ENCODE data around the gene TRANK1.

The TRANK1 gene

GRCh38 chr3:36942638-36943248 is 2.1 kb downstream of the TRANK1 start:
- Histone ChIP-seq H4K91ac (ENCODE audit: low read depth, low read length) (no peak overlapping the region), H3K14ac (ENCODE audit: low read length) (no peak overlapping the region), H3K4me2 (ENCODE audit: low read length) (no peak overlapping the region), H3K4me3 (ENCODE audit: low read depth, low read length) (no peak overlapping the region), H3K27me3 (ENCODE audit: insufficient read depth, low read length) (peaks cover 26% of the 10 kb centered on the region), H2BK12ac (ENCODE audit: low read length) (no peak overlapping the region), H2BK5ac (ENCODE audit: low read depth, low read length, poor library complexity) (no peak overlapping the region), H2AK5ac (ENCODE audit: low read length) (no peak overlapping the region), H3K36me3 (ENCODE audit: control insufficient read depth in 1 of 2, insufficient read depth in 2 of 2, low read length in 2 of 2) (peaks cover 0 to 4% of the 10 kb centered on the region in 2 experiments), H3K18ac (ENCODE audit: low read length) (no peak overlapping the region), H3K27ac (ENCODE audit: low read depth, low read length) (no peak overlapping the region), H2AFZ (ENCODE audit: insufficient read depth, low read length, poor library complexity) (no peak overlapping the region), H2BK120ac (ENCODE audit: insufficient read depth, low read length, poor library complexity) (no peak overlapping the region), H3K4me1 (ENCODE audit: control insufficient read depth in 1 of 2, insufficient read depth in 2 of 2, low read length in 2 of 2) (peaks cover 3 to 7% of the 10 kb centered on the region in 2 experiments), H3K79me2 (ENCODE audit: control insufficient read depth, insufficient read depth, low read length, poor library complexity) (peaks cover 1% of the 10 kb centered on the region), H3K23ac (ENCODE audit: low read length) (no peak overlapping the region), H4K8ac (ENCODE audit: low read depth, low read length) (no peak overlapping the region), H4K12ac (ENCODE audit: low read depth, low read length) (no peak overlapping the region), H3K9ac (ENCODE audit: low read length) (no peak overlapping the region), H3K9me3 (ENCODE audit: insufficient read depth, low read depth, low read length) (peaks cover 10% of the 10 kb centered on the region), H3K79me1 (ENCODE audit: low read length) (peaks cover 2% of the 10 kb centered on the region), H3K4ac (ENCODE audit: low read depth, low read length) (no peak overlapping the region)
- DNase-seq: no peak
- no CpG with 5 or more reads among the region's 21 CpGs for WGBS (ENCODE audit: extremely low coverage, insufficient coverage, insufficient read length)

GRCh38 chr3:36941658-36942057 is 3.2 kb downstream of the TRANK1 start:
- WGBS (ENCODE audit: extremely low coverage, insufficient coverage, insufficient read length): no CpG with 5 or more reads among the region's 3 CpGs
- no peak overlapping the region for H2BK5ac ChIP-seq (ENCODE audit: low read depth, low read length, poor library complexity)

GRCh38 chr3:36941162-36941561 is 3.7 kb downstream of the TRANK1 start:
- no peak overlapping the region for H3K27ac ChIP-seq (ENCODE audit: low read depth, low read length)
- H3K4me1 ChIP-seq (ENCODE audit: control insufficient read depth in 1 of 2, insufficient read depth in 2 of 2, low read length in 2 of 2): peaks cover 3 to 7% of the 10 kb centered on the region in 2 experiments
- no peak overlapping the region for H2BK120ac ChIP-seq (ENCODE audit: insufficient read depth, low read length, poor library complexity)
- H3K79me2 ChIP-seq (ENCODE audit: control insufficient read depth, insufficient read depth, low read length, poor library complexity): peaks cover 1% of the 10 kb centered on the region
- H3K18ac ChIP-seq (ENCODE audit: low read length): no peak overlapping the region
- H3K27me3 ChIP-seq (ENCODE audit: insufficient read depth, low read length): peaks cover 26% of the 10 kb centered on the region
- no CpG with 5 or more reads among the region's 2 CpGs for WGBS (ENCODE audit: extremely low coverage, insufficient coverage, insufficient read length)
- H2BK12ac ChIP-seq (ENCODE audit: low read length): no peak overlapping the region
- H2AFZ ChIP-seq (ENCODE audit: insufficient read depth, low read length, poor library complexity): peak overlapping the region; percentile 40
- no peak overlapping the region for H3K4me2 ChIP-seq (ENCODE audit: low read length)
- no peak overlapping the region for H4K91ac ChIP-seq (ENCODE audit: low read depth, low read length)
- H3K4me3 ChIP-seq (ENCODE audit: low read depth, low read length): no peak overlapping the region
- H2BK5ac ChIP-seq (ENCODE audit: low read depth, low read length, poor library complexity): no peak overlapping the region
- no peak overlapping the region for H2AK5ac ChIP-seq (ENCODE audit: low read length)
- peaks cover 0 to 4% of the 10 kb centered on the region in 2 experiments for H3K36me3 ChIP-seq (ENCODE audit: control insufficient read depth in 1 of 2, insufficient read depth in 2 of 2, low read length in 2 of 2)
- H3K4ac ChIP-seq (ENCODE audit: low read depth, low read length): no peak overlapping the region
- DNase-seq: no peak
- no peak overlapping the region for H4K12ac ChIP-seq (ENCODE audit: low read depth, low read length)
- H3K9ac ChIP-seq (ENCODE audit: low read length): no peak overlapping the region
- H3K9me3 ChIP-seq (ENCODE audit: insufficient read depth, low read depth, low read length): peaks cover 10% of the 10 kb centered on the region
- no peak overlapping the region for H3K23ac ChIP-seq (ENCODE audit: low read length)
- peaks cover 2% of the 10 kb centered on the region for H3K79me1 ChIP-seq (ENCODE audit: low read length)
- H4K8ac ChIP-seq (ENCODE audit: low read depth, low read length): no peak overlapping the region
- no peak overlapping the region for H3K14ac ChIP-seq (ENCODE audit: low read length)

More at GRCh38 chr3:36941658-36942057, 3.2 kb downstream of the TRANK1 start:
- Histone ChIP-seq H2AFZ (ENCODE audit: insufficient read depth, low read length, poor library complexity) (no peak overlapping the region), H3K4ac (ENCODE audit: low read depth, low read length) (no peak overlapping the region), H3K79me1 (ENCODE audit: low read length) (peaks cover 2% of the 10 kb centered on the region), H4K91ac (ENCODE audit: low read depth, low read length) (no peak overlapping the region), H3K4me2 (ENCODE audit: low read length) (no peak overlapping the region), H3K9me3 (ENCODE audit: insufficient read depth, low read depth, low read length) (peaks cover 10% of the 10 kb centered on the region), H2BK120ac (ENCODE audit: insufficient read depth, low read length, poor library complexity) (no peak overlapping the region), H2AK5ac (ENCODE audit: low read length) (no peak overlapping the region), H3K18ac (ENCODE audit: low read length) (no peak overlapping the region), H2BK12ac (ENCODE audit: low read length) (no peak overlapping the region), H3K27ac (ENCODE audit: low read depth, low read length) (no peak overlapping the region), H3K79me2 (ENCODE audit: control insufficient read depth, insufficient read depth, low read length, poor library complexity) (peaks cover 1% of the 10 kb centered on the region), H4K8ac (ENCODE audit: low read depth, low read length) (no peak overlapping the region), H3K27me3 (ENCODE audit: insufficient read depth, low read length) (peaks cover 26% of the 10 kb centered on the region), H3K36me3 (ENCODE audit: control insufficient read depth in 1 of 2, insufficient read depth in 2 of 2, low read length in 2 of 2) (peaks cover 0 to 4% of the 10 kb centered on the region in 2 experiments), H3K4me3 (ENCODE audit: low read depth, low read length) (no peak overlapping the region), H3K23ac (ENCODE audit: low read length) (no peak overlapping the region), H3K14ac (ENCODE audit: low read length) (no peak overlapping the region), H4K12ac (ENCODE audit: low read depth, low read length) (no peak overlapping the region), H3K9ac (ENCODE audit: low read length) (no peak overlapping the region), H3K4me1 (ENCODE audit: control insufficient read depth in 1 of 2, insufficient read depth in 2 of 2, low read length in 2 of 2) (peaks cover 3 to 7% of the 10 kb centered on the region in 2 experiments)
- DNase-seq: no peak

GRCh38 chr3:36937492-36937891 is 7.4 kb downstream of the TRANK1 start:
- Histone ChIP-seq H3K4me2 (ENCODE audit: low read length) (no peak overlapping the region), H3K4me1 (ENCODE audit: control insufficient read depth in 1 of 2, insufficient read depth in 2 of 2, low read length in 2 of 2) (peaks cover 7 to 8% of the 10 kb centered on the region in 2 experiments), H3K9me3 (ENCODE audit: insufficient read depth, low read depth, low read length) (no peaks in the 10 kb centered on the region), H3K79me2 (ENCODE audit: control insufficient read depth, insufficient read depth, low read length, poor library complexity) (no peaks in the 10 kb centered on the region), H3K27ac (ENCODE audit: low read depth, low read length) (no peak overlapping the region), H2AFZ (ENCODE audit: insufficient read depth, low read length, poor library complexity) (no peak overlapping the region), H3K14ac (ENCODE audit: low read length) (no peak overlapping the region), H3K18ac (ENCODE audit: low read length) (no peak overlapping the region), H4K91ac (ENCODE audit: low read depth, low read length) (no peak overlapping the region), H4K8ac (ENCODE audit: low read depth, low read length) (no peak overlapping the region), H3K36me3 (ENCODE audit: control insufficient read depth in 1 of 2, insufficient read depth in 2 of 2, low read length in 2 of 2) (no peaks in the 10 kb centered on the region), H2BK5ac (ENCODE audit: low read depth, low read length, poor library complexity) (no peak overlapping the region), H3K23ac (ENCODE audit: low read length) (no peak overlapping the region), H3K9ac (ENCODE audit: low read length) (no peak overlapping the region), H3K79me1 (ENCODE audit: low read length) (peaks cover 11% of the 10 kb centered on the region), H3K4me3 (ENCODE audit: low read depth, low read length) (no peak overlapping the region), H2AK5ac (ENCODE audit: low read length) (no peak overlapping the region), H4K12ac (ENCODE audit: low read depth, low read length) (no peak overlapping the region), H2BK12ac (ENCODE audit: low read length) (no peak overlapping the region), H3K4ac (ENCODE audit: low read depth, low read length) (no peak overlapping the region), H2BK120ac (ENCODE audit: insufficient read depth, low read length, poor library complexity) (no peak overlapping the region), H3K27me3 (ENCODE audit: insufficient read depth, low read length) (no peaks in the 10 kb centered on the region)
- no CpG with 5 or more reads among the region's 1 CpG for WGBS (ENCODE audit: extremely low coverage, insufficient coverage, insufficient read length)
- no peak for DNase-seq
